ENCODE results near the gene RCBTB1. TPM values are rescaled to one million over a fixed set of nuclear protein-coding genes. Genes with fewer than 3 reads are reported as not detected.
"Not testable (repeated sequence)": the region's sequence is repeated elsewhere in the genome, so short reads cannot be mapped to it uniquely, and the experiment has no call there.

RCBTB1 gene
- total RNA-seq, 2 donors from 2014 or later: 12.9 to 13.0 TPM

- DNase-seq (ENCODE audit: low spot score): no peak
- intact Hi-C loops (cut with DNase I): no loop called here
Observed at GRCh38 chr13:49566461-49566860, 18.9 kb downstream of the RCBTB1 start.

GRCh38 chr13:49565461-49565860, 19.9 kb downstream of the RCBTB1 start:
- intact Hi-C loops (cut with DNase I); DNase-seq (ENCODE audit: low spot score): not testable (repeated sequence)

- intact Hi-C loops (cut with DNase I): no loop called here
- DNase-seq (ENCODE audit: low spot score): no peak
Observed at GRCh38 chr13:49563516-49563915, 21.8 kb downstream of the RCBTB1 start.

- intact Hi-C loops (cut with DNase I): no loop called here
- DNase-seq (ENCODE audit: low spot score): no peak
Observed at GRCh38 chr13:49561062-49561410, 24.3 kb downstream of the RCBTB1 start.

- intact Hi-C loops (cut with DNase I): no loop called here
Observed at GRCh38 chr13:49560270-49561061, 24.9 kb downstream of the RCBTB1 start.

GRCh38 chr13:49559006-49559405, 26.4 kb downstream of the RCBTB1 start:
- intact Hi-C loops (cut with DNase I): no loop called here
- DNase-seq (ENCODE audit: low spot score): no peak

More at GRCh38 chr13:49560270-49561061, 24.9 kb downstream of the RCBTB1 start:
- DNase-seq (ENCODE audit: low spot score): no peak

GRCh38 chr13:49554387-49554786, 31.0 kb downstream of the RCBTB1 start:
- no peak for DNase-seq (ENCODE audit: low spot score)
- intact Hi-C loops (cut with DNase I): no loop called here

GRCh38 chr13:49553888-49554287, 31.5 kb downstream of the RCBTB1 start:
- DNase-seq (ENCODE audit: low spot score): no peak
- intact Hi-C loops (cut with DNase I): no loop called here

- DNase-seq (ENCODE audit: low spot score): no peak
- intact Hi-C loops (cut with DNase I): no loop called here
Observed at GRCh38 chr13:49550942-49551644, 34.3 kb downstream of the RCBTB1 start.

- no peak for DNase-seq (ENCODE audit: low spot score)
- intact Hi-C loops (cut with DNase I): no loop called here
Observed at GRCh38 chr13:49549289-49549688, 36.1 kb downstream of the RCBTB1 start.

- intact Hi-C loops (cut with DNase I): no loop called here
- no peak for DNase-seq (ENCODE audit: low spot score)
Observed at GRCh38 chr13:49546561-49546960, 38.8 kb downstream of the RCBTB1 start.

- no peak for DNase-seq (ENCODE audit: low spot score)
- intact Hi-C loops (cut with DNase I): no loop called here
Observed at GRCh38 chr13:49545661-49546060, 39.7 kb downstream of the RCBTB1 start.

- no peak for DNase-seq (ENCODE audit: low spot score)
- intact Hi-C loops (cut with DNase I): no loop called here
Observed at GRCh38 chr13:49543656-49544055, 41.7 kb downstream of the RCBTB1 start.

GRCh38 chr13:49540552-49540951, 44.8 kb downstream of the RCBTB1 start:
- no peak for DNase-seq (ENCODE audit: low spot score)
- intact Hi-C loops (cut with DNase I): no loop called here

- no peak for DNase-seq (ENCODE audit: low spot score)
- intact Hi-C loops (cut with DNase I): no loop called here
Observed at GRCh38 chr13:49539746-49540145, 45.6 kb downstream of the RCBTB1 start.

GRCh38 chr13:49539313-49539712, 46.0 kb downstream of the RCBTB1 start:
- intact Hi-C loops (cut with DNase I): no loop called here
- no peak for DNase-seq (ENCODE audit: low spot score)

- no peak for DNase-seq (ENCODE audit: low spot score)
- intact Hi-C loops (cut with DNase I): no loop called here
Observed at GRCh38 chr13:49538404-49538803, 47.0 kb downstream of the RCBTB1 start.

- intact Hi-C loops (cut with DNase I): no loop called here
Observed at GRCh38 chr13:49536144-49536873, 49.0 kb downstream of the RCBTB1 start.

GRCh38 chr13:49533591-49534269, 51.6 kb downstream of the RCBTB1 start:
- intact Hi-C loops (cut with DNase I): no loop called here
- no peak for DNase-seq (ENCODE audit: low spot score)

More at GRCh38 chr13:49536144-49536873, 49.0 kb downstream of the RCBTB1 start:
- no peak for DNase-seq (ENCODE audit: low spot score)

- intact Hi-C loops (cut with DNase I): no loop called here
- DNase-seq (ENCODE audit: low spot score): no peak
Observed at GRCh38 chr13:49533011-49533410, 52.3 kb downstream of the RCBTB1 start.
